NK-92 (cell line): ENCODE data around the gene PDZRN3.
"Not testable (repeated sequence)": the region's sequence is repeated elsewhere in the genome, so short reads cannot be mapped to it uniquely, and the experiment has no call there.

ENCODE experiments used
- DNase-seq: peaks from one replicate; lab custom pipeline; 2025; ENCODE audit not compliant: unreplicated experiment; lab: John Stamatoyannopoulos, UW

PDZRN3 gene

GRCh38 chr3:73465926-73466325 lies 158.8 kb downstream of the PDZRN3 start:
- DNase-seq, result no peak

- not testable (repeated sequence) for DNase-seq
Observed at GRCh38 chr3:73464126-73464525, 160.6 kb downstream of the PDZRN3 start.

GRCh38 chr3:73461547-73461946 lies 163.2 kb downstream of the PDZRN3 start:
- DNase-seq, result no peak

GRCh38 chr3:73459711-73460110 lies 165.0 kb downstream of the PDZRN3 start:
- no peak for DNase-seq

- DNase-seq, result no peak
Observed at GRCh38 chr3:73453666-73454065, 171.1 kb downstream of the PDZRN3 start.

- no peak for DNase-seq
Observed at GRCh38 chr3:73452729-73453128, 172.0 kb downstream of the PDZRN3 start.

- DNase-seq, result no peak
Observed at GRCh38 chr3:73451301-73451944, 173.3 kb downstream of the PDZRN3 start.

- DNase-seq, result no peak
Observed at GRCh38 chr3:73449774-73450173, 175.0 kb downstream of the PDZRN3 start.

- no peak for DNase-seq
Observed at GRCh38 chr3:73448761-73449301, 175.9 kb downstream of the PDZRN3 start.

- DNase-seq, result no peak
Observed at GRCh38 chr3:73448041-73448440, 176.7 kb downstream of the PDZRN3 start.

GRCh38 chr3:73447111-73447510 lies 177.6 kb downstream of the PDZRN3 start:
- DNase-seq, result no peak

GRCh38 chr3:73446467-73447110 lies 178.2 kb downstream of the PDZRN3 start:
- no peak for DNase-seq

- no peak for DNase-seq
Observed at GRCh38 chr3:73442886-73443285, 181.9 kb downstream of the PDZRN3 start.

- no peak for DNase-seq
Observed at GRCh38 chr3:73442152-73442551, 182.6 kb downstream of the PDZRN3 start.

GRCh38 chr3:73437828-73438227 lies 186.9 kb downstream of the PDZRN3 start:
- DNase-seq, result no peak

GRCh38 chr3:73435055-73435454 lies 189.7 kb downstream of the PDZRN3 start:
- DNase-seq, result no peak

- no peak for DNase-seq
Observed at GRCh38 chr3:73433687-73434086, 191.1 kb downstream of the PDZRN3 start.

- DNase-seq, result no peak
Observed at GRCh38 chr3:73433079-73433478, 191.7 kb downstream of the PDZRN3 start.

- DNase-seq, result no peak
Observed at GRCh38 chr3:73432706-73433032, 192.1 kb downstream of the PDZRN3 start.

GRCh38 chr3:73432023-73432705 lies 192.6 kb downstream of the PDZRN3 start:
- DNase-seq, result no peak

- no peak for DNase-seq
Observed at GRCh38 chr3:73431183-73431900, 193.4 kb downstream of the PDZRN3 start.
